Loucy (cell line): ENCODE results near the gene MAML3.

Experiments
- H2AFZ ChIP-seq: fragments of 200-600 bp; sonication (generic); 2 replicates; pipeline ENCODE4 v1.6.0; 2016; ENCODE audit warnings: antibody characterized with exemption, mild to moderate bottlenecking, low read length, moderate library complexity
- H3F3A ChIP-seq: fragments of 200-600 bp; 2 replicates; pipeline ENCODE4 v1.6.0; 2016; ENCODE audit warnings: antibody characterized with exemption, low read depth, mild to moderate bottlenecking
- H3K27me3 ChIP-seq: fragments of 200-600 bp; sonication (generic); 2 replicates; pipeline ENCODE4 v1.6.1; 2014; ENCODE audit warnings: low read length, mild to moderate bottlenecking; ENCODE audit not compliant: insufficient read depth, poor library complexity, severe bottlenecking
- H3K36me3 ChIP-seq: fragments of 200-600 bp; sonication (generic); 2 replicates; pipeline ENCODE4 v1.6.1; 2016; ENCODE audit warnings: low read length; ENCODE audit not compliant: insufficient read depth
- H3K4me1 ChIP-seq: fragments of 200-600 bp; sonication (generic); 2 replicates; pipeline ENCODE4 v1.5.1; 2014; ENCODE audit warnings: low read length, mild to moderate bottlenecking; ENCODE audit not compliant: insufficient read depth, poor library complexity, severe bottlenecking
- H3K4me2 ChIP-seq: fragments of 200-600 bp; sonication (generic); 2 replicates; pipeline ENCODE4 v1.6.0; 2014; ENCODE audit warnings: antibody characterized with exemption, low read length, low read depth, mild to moderate bottlenecking; ENCODE audit not compliant: poor library complexity, severe bottlenecking
- H3K4me3 ChIP-seq: fragments of 200-600 bp; sonication (generic); 2 replicates; pipeline ENCODE4 v1.5.1; 2014; ENCODE audit warnings: low read length, mild to moderate bottlenecking, mixed read lengths; ENCODE audit not compliant: poor library complexity, severe bottlenecking
- H3K79me2 ChIP-seq: fragments of 200-600 bp; sonication (generic); 2 replicates; pipeline ENCODE4 v1.6.1; 2014; ENCODE audit warnings: low read length; ENCODE audit not compliant: insufficient read depth
- H3K9ac ChIP-seq: fragments of 200-600 bp; sonication (generic); 2 replicates; pipeline ENCODE4 v1.6.0; 2014; ENCODE audit warnings: mild to moderate bottlenecking, low read depth, low read length, moderate library complexity; ENCODE audit not compliant: poor library complexity, severe bottlenecking
- H3K9me2 ChIP-seq: fragments of 200-600 bp; sonication (generic); replicated peaks from 2 replicates; pipeline ENCODE4 v1.6.1; 2016; ENCODE audit warnings: low read depth, low read length, mixed read lengths
- H3K9me3 ChIP-seq: fragments of 200-600 bp; sonication (generic); 2 replicates; pipeline ENCODE4 v1.6.1; 2014; ENCODE audit warnings: mild to moderate bottlenecking, antibody characterized with exemption, low read length, low read depth; ENCODE audit not compliant: insufficient read depth
- H4K20me1 ChIP-seq: fragments of 200-600 bp; sonication (generic); 2 replicates; pipeline ENCODE4 v1.6.0; 2014; ENCODE audit warnings: antibody characterized with exemption, low read length, mild to moderate bottlenecking; ENCODE audit not compliant: insufficient read depth, poor library complexity, severe bottlenecking
- EZH2phosphoT487 ChIP-seq: fragments of 200-600 bp; IDR thresholded peaks from 2 replicates; pipeline ENCODE4 v1.6.1; 2018; ENCODE audit warnings: antibody characterized with exemption, mild to moderate bottlenecking, moderate library complexity, borderline replicate concordance
- TF ChIP-seq, protein P1 (sequence below): fragments of 200-600 bp; sonication (generic); conservative IDR thresholded peaks from 2 replicates; pipeline ENCODE4 v1.5.1; 2014; ENCODE audit warnings: mild to moderate bottlenecking, antibody characterized with exemption, low read length

Gene MAML3

DNA sequence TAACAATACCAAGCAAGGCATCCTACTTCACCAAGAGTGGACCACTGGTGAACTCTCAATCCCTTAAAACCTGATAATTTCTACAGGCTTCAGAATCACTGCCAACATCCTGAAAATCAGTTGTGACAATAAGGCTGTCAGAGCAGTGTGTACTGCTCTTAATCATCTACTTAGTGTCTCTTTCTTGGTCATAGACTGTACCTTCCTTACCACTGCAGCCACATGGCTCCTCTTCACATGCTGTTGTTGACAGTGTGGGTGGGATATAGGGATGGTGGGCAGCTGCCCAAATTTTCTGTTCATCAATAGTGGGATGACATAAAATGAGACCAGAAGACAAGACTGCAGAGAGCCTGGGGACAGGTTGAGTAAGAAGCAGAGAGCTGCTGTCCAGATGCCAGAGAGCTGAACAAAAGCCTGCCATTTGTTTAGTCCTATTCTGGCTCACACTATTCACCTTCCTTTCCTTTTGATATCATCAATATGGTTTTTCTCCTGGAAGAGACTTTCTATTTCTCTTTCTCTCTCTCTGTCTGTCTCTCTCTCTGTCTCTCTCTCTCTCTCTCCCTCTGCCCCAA is 309.4 kb downstream of the MAML3 start:
- TF ChIP-seq, protein P1, sequence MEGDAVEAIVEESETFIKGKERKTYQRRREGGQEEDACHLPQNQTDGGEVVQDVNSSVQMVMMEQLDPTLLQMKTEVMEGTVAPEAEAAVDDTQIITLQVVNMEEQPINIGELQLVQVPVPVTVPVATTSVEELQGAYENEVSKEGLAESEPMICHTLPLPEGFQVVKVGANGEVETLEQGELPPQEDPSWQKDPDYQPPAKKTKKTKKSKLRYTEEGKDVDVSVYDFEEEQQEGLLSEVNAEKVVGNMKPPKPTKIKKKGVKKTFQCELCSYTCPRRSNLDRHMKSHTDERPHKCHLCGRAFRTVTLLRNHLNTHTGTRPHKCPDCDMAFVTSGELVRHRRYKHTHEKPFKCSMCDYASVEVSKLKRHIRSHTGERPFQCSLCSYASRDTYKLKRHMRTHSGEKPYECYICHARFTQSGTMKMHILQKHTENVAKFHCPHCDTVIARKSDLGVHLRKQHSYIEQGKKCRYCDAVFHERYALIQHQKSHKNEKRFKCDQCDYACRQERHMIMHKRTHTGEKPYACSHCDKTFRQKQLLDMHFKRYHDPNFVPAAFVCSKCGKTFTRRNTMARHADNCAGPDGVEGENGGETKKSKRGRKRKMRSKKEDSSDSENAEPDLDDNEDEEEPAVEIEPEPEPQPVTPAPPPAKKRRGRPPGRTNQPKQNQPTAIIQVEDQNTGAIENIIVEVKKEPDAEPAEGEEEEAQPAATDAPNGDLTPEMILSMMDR = no peak
- TF ChIP-seq EZH2phosphoT487 = no peak
- Histone ChIP-seq H3K4me3 (no peak overlapping the region), H3K9ac (no peak overlapping the region), H3K36me3 (no peaks in the 10 kb centered on the region), H3K27me3 (no peaks in the 10 kb centered on the region), H3K79me2 (no peaks in the 10 kb centered on the region), H3K4me2 (no peak overlapping the region), H3F3A (no peaks in the 10 kb centered on the region), H3K4me1 (peaks cover 41% of the 10 kb centered on the region), H2AFZ (no peak overlapping the region), H3K9me3 (no peaks in the 10 kb centered on the region), H3K9me2 (no peaks in the 10 kb centered on the region), H4K20me1 (no peaks in the 10 kb centered on the region)

DNA sequence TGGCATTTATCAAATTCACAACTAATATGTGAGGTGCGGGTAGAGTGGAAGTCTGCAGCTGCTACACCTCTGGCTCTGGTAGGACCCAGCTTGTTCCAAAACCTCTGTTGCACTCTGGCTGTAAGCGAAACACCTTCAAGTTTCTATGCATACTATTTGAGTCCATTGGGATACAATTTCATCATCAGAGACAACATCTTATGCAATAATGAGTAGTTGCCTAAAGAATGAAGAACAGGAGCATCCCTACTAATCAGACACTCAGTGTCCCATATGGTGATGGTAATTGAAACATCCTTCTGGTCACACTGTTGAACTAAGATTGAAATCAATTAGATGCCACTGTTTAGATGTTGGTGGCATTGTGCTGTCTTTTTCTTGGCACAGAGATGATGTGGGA is 309.9 kb downstream of the MAML3 start:
- no peaks in the 10 kb centered on the region for H3F3A ChIP-seq

DNA sequence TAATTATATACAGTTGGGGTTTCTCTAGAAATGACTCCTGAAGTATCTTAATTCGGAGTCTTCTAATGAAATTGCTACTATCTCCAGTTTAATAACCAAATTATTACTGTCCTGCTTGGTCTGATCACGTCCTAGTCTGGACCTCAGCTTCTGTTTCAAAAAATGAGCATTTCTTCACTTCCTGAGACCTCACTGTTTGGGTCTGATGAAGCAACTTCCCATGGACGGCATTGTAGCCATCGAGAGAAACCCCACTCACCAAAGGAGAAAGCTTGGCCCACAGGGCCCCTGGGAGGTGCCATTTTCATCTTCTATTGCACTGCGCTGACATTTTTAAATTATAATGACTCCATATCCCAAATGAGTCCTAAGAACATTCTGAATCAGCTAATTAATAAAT is 310.3 kb downstream of the MAML3 start:
- Histone ChIP-seq H4K20me1 (no peaks in the 10 kb centered on the region), H3K36me3 (no peaks in the 10 kb centered on the region), H3K4me2 (no peak overlapping the region), H2AFZ (no peak overlapping the region), H3K9ac (no peak overlapping the region), H3K27me3 (no peaks in the 10 kb centered on the region), H3F3A (no peaks in the 10 kb centered on the region), H3K9me2 (no peaks in the 10 kb centered on the region), H3K4me1 (peaks cover 32% of the 10 kb centered on the region), H3K79me2 (no peaks in the 10 kb centered on the region), H3K9me3 (no peaks in the 10 kb centered on the region), H3K4me3 (no peak overlapping the region)
- no peak for TF ChIP-seq EZH2phosphoT487
- TF ChIP-seq, protein P1 = no peak

More for the DNA sequence above, 309.9 kb downstream of the MAML3 start:
- no peaks in the 10 kb centered on the region for H4K20me1 ChIP-seq
- H3K27me3 ChIP-seq = no peaks in the 10 kb centered on the region
- peaks cover 36% of the 10 kb centered on the region for H3K4me1 ChIP-seq
- H2AFZ ChIP-seq = no peak overlapping the region
- H3K36me3 ChIP-seq = no peaks in the 10 kb centered on the region
- H3K79me2 ChIP-seq = no peaks in the 10 kb centered on the region
- TF ChIP-seq EZH2phosphoT487 = no peak
- TF ChIP-seq, protein P1 = no peak
- no peak overlapping the region for H3K4me3 ChIP-seq
- H3K9ac ChIP-seq = no peak overlapping the region
- no peak overlapping the region for H3K4me2 ChIP-seq
- no peaks in the 10 kb centered on the region for H3K9me3 ChIP-seq
- no peaks in the 10 kb centered on the region for H3K9me2 ChIP-seq
